DND-41 (cell line): ENCODE data around the gene ASPG.

Experiments
- ATAC-seq: fragments of 200-7000 bp; cut with Tn5 transposase; 3 replicates; pipeline ENCODE4 v1.9.1; 2021; ENCODE audit warnings: low read depth; ENCODE audit not compliant: insufficient read depth
- DNase-seq: peaks from one replicate; pipeline ENCODE4 v3.0.0-alpha.2; 2020
- H2AFZ ChIP-seq: 2 replicates; pipeline ENCODE4 v1.6.0; 2012; ENCODE audit warnings: low read depth, low read length
- H3K27ac ChIP-seq: 2 replicates; pipeline ENCODE4 v1.5.1; 2012; ENCODE audit warnings: low read length, inconsistent platforms
- H3K27me3 ChIP-seq: fragments of 200-600 bp; sonication (generic); 2 replicates; pipeline ENCODE4 v1.6.0; 2012; ENCODE audit warnings: low read length, mild to moderate bottlenecking, inconsistent platforms; ENCODE audit not compliant: insufficient read depth, poor library complexity
- H3K36me3 ChIP-seq: 2 replicates; pipeline ENCODE4 v1.5.1; 2012; ENCODE audit warnings: low read length, inconsistent platforms; ENCODE audit not compliant: insufficient read depth
- H3K4me1 ChIP-seq: 2 replicates; pipeline ENCODE4 v1.5.1; 2012; ENCODE audit warnings: mild to moderate bottlenecking, low read length; ENCODE audit not compliant: insufficient read depth
- H3K4me2 ChIP-seq: 2 replicates; pipeline ENCODE4 v1.6.0; 2012; ENCODE audit warnings: mild to moderate bottlenecking, moderate library complexity, low read length, inconsistent platforms; ENCODE audit not compliant: insufficient read depth
- H3K4me3 ChIP-seq, 2 experiments: fragments of 200-600 bp in 1 of 2; shearing (Covaris generic) in 1 of 2; 2 replicates each; pipeline ENCODE4 v1.5.1; 2012 to 2016; ENCODE audit warnings: inconsistent platforms in 2 of 2, low read length in 2 of 2, mild to moderate bottlenecking in 2 of 2, low read depth in 1 of 2, moderate library complexity in 1 of 2
- H3K79me2 ChIP-seq: 2 replicates; pipeline ENCODE4 v1.6.0; 2012; ENCODE audit warnings: low read length, inconsistent platforms; ENCODE audit not compliant: insufficient read depth
- H3K9ac ChIP-seq: 2 replicates; pipeline ENCODE4 v1.6.0; 2012; ENCODE audit warnings: low read depth, mild to moderate bottlenecking, inconsistent platforms, low read length, moderate library complexity
- H3K9me3 ChIP-seq: 2 replicates; pipeline ENCODE4 v1.5.1; 2012; ENCODE audit warnings: low read length, moderate library complexity, mild to moderate bottlenecking, inconsistent platforms; ENCODE audit not compliant: insufficient read depth, severe bottlenecking
- H4K20me1 ChIP-seq: 2 replicates; pipeline ENCODE4 v1.6.0; 2012; ENCODE audit warnings: low read length; ENCODE audit not compliant: insufficient read depth
- EZH2 ChIP-seq: IDR thresholded peaks from 3 replicates; pipeline ENCODE4 v1.6.1; 2012; ENCODE audit warnings: borderline replicate concordance, low read depth, mild to moderate bottlenecking, moderate library complexity, low read length, inconsistent platforms; ENCODE audit not compliant: severe bottlenecking
- TF ChIP-seq, protein P1 (sequence below): IDR thresholded peaks from 2 replicates; pipeline ENCODE4 v1.5.1; 2012; ENCODE audit warnings: borderline replicate concordance, low read length, moderate library complexity, mild to moderate bottlenecking; ENCODE audit not compliant: poor library complexity, severe bottlenecking; ENCODE audit errors: extremely low read depth

Gene ASPG

GRCh38 chr14:104048758-104049507 lies 36.6 kb upstream of the ASPG start:
- Histone ChIP-seq H3K27me3 (peaks cover 6% of the 10 kb centered on the region), H3K9ac (no peak overlapping the region), H3K4me2 (no peak overlapping the region), H2AFZ (no peak overlapping the region), H3K27ac (no peak overlapping the region), H3K4me3 (no peak overlapping the region), H3K4me1 (no peaks in the 10 kb centered on the region), H3K79me2 (no peaks in the 10 kb centered on the region), H4K20me1 (no peaks in the 10 kb centered on the region), H3K36me3 (no peaks in the 10 kb centered on the region), H3K9me3 (no peaks in the 10 kb centered on the region)
- ATAC-seq (no peak), DNase-seq (no peak)
- TF ChIP-seq EZH2 = no peak
- TF ChIP-seq, protein P1, sequence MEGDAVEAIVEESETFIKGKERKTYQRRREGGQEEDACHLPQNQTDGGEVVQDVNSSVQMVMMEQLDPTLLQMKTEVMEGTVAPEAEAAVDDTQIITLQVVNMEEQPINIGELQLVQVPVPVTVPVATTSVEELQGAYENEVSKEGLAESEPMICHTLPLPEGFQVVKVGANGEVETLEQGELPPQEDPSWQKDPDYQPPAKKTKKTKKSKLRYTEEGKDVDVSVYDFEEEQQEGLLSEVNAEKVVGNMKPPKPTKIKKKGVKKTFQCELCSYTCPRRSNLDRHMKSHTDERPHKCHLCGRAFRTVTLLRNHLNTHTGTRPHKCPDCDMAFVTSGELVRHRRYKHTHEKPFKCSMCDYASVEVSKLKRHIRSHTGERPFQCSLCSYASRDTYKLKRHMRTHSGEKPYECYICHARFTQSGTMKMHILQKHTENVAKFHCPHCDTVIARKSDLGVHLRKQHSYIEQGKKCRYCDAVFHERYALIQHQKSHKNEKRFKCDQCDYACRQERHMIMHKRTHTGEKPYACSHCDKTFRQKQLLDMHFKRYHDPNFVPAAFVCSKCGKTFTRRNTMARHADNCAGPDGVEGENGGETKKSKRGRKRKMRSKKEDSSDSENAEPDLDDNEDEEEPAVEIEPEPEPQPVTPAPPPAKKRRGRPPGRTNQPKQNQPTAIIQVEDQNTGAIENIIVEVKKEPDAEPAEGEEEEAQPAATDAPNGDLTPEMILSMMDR = no peak

- no peaks in the 10 kb centered on the region for H3K79me2 ChIP-seq
- H3K9me3 ChIP-seq = no peaks in the 10 kb centered on the region
- H3K36me3 ChIP-seq = no peaks in the 10 kb centered on the region
- TF ChIP-seq, protein P1 = no peak
- TF ChIP-seq EZH2 = no peak
- no peak overlapping the region for H3K27ac ChIP-seq
- ATAC-seq = no peak
- DNase-seq = no peak
- H3K4me1 ChIP-seq = no peaks in the 10 kb centered on the region
- no peak overlapping the region for H3K9ac ChIP-seq
- no peaks in the 10 kb centered on the region for H4K20me1 ChIP-seq
- H3K27me3 ChIP-seq = peaks cover 9% of the 10 kb centered on the region
- H3K4me3 ChIP-seq = no peak overlapping the region
- no peak overlapping the region for H3K4me2 ChIP-seq
- H2AFZ ChIP-seq = no peak overlapping the region
Observed at GRCh38 chr14:104049576-104050240, 35.8 kb upstream of the ASPG start.

DNA sequence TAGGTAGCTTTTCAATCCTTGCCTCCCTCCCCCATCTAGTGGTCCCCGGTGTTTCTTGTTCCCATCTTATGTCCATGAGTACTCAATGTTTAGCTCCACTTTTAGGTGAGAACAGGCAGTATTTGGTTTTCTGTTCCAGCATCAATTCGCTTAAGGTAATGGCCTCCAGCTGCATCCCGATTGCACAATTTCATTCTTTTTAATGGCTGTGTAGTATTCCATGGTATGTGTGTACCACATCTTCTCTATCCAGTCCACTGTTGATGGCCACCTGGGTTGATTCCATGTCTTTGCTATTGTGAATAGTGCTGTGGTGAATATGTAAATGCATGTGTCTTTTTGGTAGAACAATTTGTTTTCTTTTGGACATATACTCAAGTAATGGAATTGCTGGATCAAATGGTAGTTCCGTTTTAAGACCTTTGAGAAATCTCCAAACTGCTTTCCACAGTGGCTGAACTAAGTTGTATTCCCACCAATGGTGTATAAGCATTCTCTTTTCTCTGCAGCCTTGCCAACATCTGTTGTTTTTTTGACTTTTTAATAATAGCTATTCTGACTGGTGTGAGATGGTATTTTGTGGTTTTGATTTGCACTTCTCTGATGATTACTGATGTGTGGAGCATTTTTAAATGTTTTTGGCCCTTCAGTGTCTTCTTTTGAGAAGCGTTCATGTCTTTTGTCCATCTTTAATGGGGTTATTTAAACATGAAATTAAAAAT lies 34.2 kb upstream of the ASPG start:
- Histone ChIP-seq H3K4me2 (no peak overlapping the region), H3K36me3 (no peaks in the 10 kb centered on the region), H3K9me3 (no peaks in the 10 kb centered on the region)

More for the DNA sequence above, 34.2 kb upstream of the ASPG start:
- Histone ChIP-seq H3K79me2 (no peaks in the 10 kb centered on the region), H2AFZ (no peak overlapping the region), H3K9ac (no peak overlapping the region), H3K27me3 (peaks cover 13% of the 10 kb centered on the region), H3K4me3 (no peak overlapping the region), H3K27ac (no peak overlapping the region), H3K4me1 (no peaks in the 10 kb centered on the region), H4K20me1 (no peaks in the 10 kb centered on the region)
- TF ChIP-seq, protein P1 = no peak
- TF ChIP-seq EZH2 = no peak
- ATAC-seq (no peak), DNase-seq (no peak)
